MM.1S (cell line): ENCODE data around the gene AKR1C1.
"Not testable (repeated sequence)": the region's sequence is repeated elsewhere in the genome, so short reads cannot be mapped to it uniquely, and the experiment has no call there.

Experiments
- DNase-seq: peaks from one replicate; pipeline ENCODE4 v3.0.0-alpha.2; 2015
- H2AFZ ChIP-seq: fragments of 300-600 bp; sonication (generic); 2 replicates; pipeline ENCODE4 v1.6.0; 2016; ENCODE audit warnings: antibody characterized with exemption, low read length
- H3F3A ChIP-seq: fragments of 300-600 bp; sonication (generic); 2 replicates; pipeline ENCODE4 v1.6.1; 2016; ENCODE audit warnings: mild to moderate bottlenecking, antibody characterized with exemption, low read length, moderate library complexity, mixed read lengths; ENCODE audit not compliant: insufficient read depth
- H3K27ac ChIP-seq: fragments of 300-600 bp; sonication (generic); 2 replicates; pipeline ENCODE4 v1.5.1; 2016; ENCODE audit warnings: mild to moderate bottlenecking, low read length
- H3K27me3 ChIP-seq: fragments of 300-600 bp; sonication (generic); replicated peaks from 2 replicates; pipeline ENCODE4 v1.6.0; 2016; ENCODE audit warnings: low read length; ENCODE audit not compliant: insufficient read depth
- H3K36me3 ChIP-seq: fragments of 300-600 bp; sonication (generic); replicated peaks from 2 replicates; pipeline ENCODE4 v1.6.1; 2016; ENCODE audit warnings: mild to moderate bottlenecking, low read length, mixed read lengths; ENCODE audit not compliant: insufficient read depth
- H3K4me1 ChIP-seq: fragments of 300-600 bp; sonication (generic); 2 replicates; pipeline ENCODE4 v1.6.1; 2016; ENCODE audit warnings: low read length, mixed read lengths
- H3K4me2 ChIP-seq: fragments of 300-600 bp; sonication (generic); 2 replicates; pipeline ENCODE4 v1.6.0; 2016; ENCODE audit warnings: low read depth, low read length
- H3K4me3 ChIP-seq: fragments of 300-600 bp; sonication (generic); 2 replicates; pipeline ENCODE4 v1.5.1; 2016; ENCODE audit warnings: low read length, mixed read lengths
- H3K79me2 ChIP-seq: fragments of 300-600 bp; sonication (generic); 2 replicates; pipeline ENCODE4 v1.6.1; 2016; ENCODE audit warnings: mixed run types, low read length, mixed read lengths
- H3K9ac ChIP-seq: fragments of 300-600 bp; sonication (generic); 2 replicates; pipeline ENCODE4 v1.6.1; 2016; ENCODE audit warnings: low read length, mixed read lengths
- H3K9me2 ChIP-seq: fragments of 300-600 bp; sonication (generic); replicated peaks from 2 replicates; pipeline ENCODE4 v1.6.1; 2016; ENCODE audit warnings: mild to moderate bottlenecking, low read length, mixed read lengths; ENCODE audit not compliant: insufficient read depth
- H3K9me3 ChIP-seq: fragments of 300-600 bp; sonication (generic); replicated peaks from 2 replicates; pipeline ENCODE4 v1.6.1; 2016; ENCODE audit warnings: mild to moderate bottlenecking, low read length, mixed read lengths; ENCODE audit not compliant: insufficient read depth
- H4K20me1 ChIP-seq: fragments of 300-600 bp; sonication (generic); 2 replicates; pipeline ENCODE4 v1.6.1; 2016; ENCODE audit warnings: mild to moderate bottlenecking, low read length, moderate library complexity, mixed read lengths; ENCODE audit not compliant: insufficient read depth

Gene AKR1C1

DNA sequence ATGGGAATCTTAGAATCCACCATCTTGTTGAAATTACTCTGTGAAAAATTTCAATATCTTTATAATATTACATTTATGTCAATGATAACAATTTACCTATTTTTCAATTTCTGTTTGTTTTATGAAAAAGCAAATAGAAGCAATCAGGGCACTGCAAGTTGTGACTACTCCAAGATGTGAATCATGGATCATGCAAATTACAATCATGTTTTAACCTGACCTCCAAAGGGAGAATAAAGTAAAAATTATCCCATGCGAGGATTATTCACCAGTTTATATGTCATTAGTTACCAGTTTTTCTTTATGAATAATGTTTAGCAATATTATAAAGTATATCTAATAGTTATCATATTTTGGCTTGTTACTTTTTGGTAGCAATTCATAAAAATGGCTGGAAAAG is 907 bp upstream of the AKR1C1 start:
- H3K27ac ChIP-seq, H3K4me1 ChIP-seq, H3K9me2 ChIP-seq, H3K27me3 ChIP-seq, H2AFZ ChIP-seq, H3F3A ChIP-seq, H3K4me3 ChIP-seq, H3K9me3 ChIP-seq, H4K20me1 ChIP-seq, H3K36me3 ChIP-seq, H3K4me2 ChIP-seq, H3K79me2 ChIP-seq, H3K9ac ChIP-seq, DNase-seq: not testable (repeated sequence)

DNA sequence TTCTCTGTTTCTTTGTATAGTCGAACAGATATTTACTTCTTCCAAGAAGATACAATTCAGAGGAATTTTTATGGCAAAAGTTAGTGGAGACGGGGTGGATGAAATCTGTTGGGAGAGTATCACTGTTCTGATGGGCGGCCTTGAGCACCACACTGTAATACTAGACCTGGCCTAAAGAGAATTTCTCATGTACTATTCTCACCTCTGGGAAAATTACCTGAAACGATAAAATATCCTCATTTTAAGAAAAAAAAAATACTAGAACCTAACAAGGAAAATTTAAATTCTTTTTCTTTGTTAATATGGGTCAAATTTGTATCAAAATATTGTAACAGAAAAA is 570 bp downstream of the AKR1C1 start:
- not testable (repeated sequence) for H3K4me3 ChIP-seq, H3F3A ChIP-seq, H3K27ac ChIP-seq, H3K9me3 ChIP-seq, H3K27me3 ChIP-seq, H4K20me1 ChIP-seq, H3K4me2 ChIP-seq, H3K9ac ChIP-seq, H3K79me2 ChIP-seq, H2AFZ ChIP-seq, H3K4me1 ChIP-seq, DNase-seq, H3K36me3 ChIP-seq, H3K9me2 ChIP-seq

DNA sequence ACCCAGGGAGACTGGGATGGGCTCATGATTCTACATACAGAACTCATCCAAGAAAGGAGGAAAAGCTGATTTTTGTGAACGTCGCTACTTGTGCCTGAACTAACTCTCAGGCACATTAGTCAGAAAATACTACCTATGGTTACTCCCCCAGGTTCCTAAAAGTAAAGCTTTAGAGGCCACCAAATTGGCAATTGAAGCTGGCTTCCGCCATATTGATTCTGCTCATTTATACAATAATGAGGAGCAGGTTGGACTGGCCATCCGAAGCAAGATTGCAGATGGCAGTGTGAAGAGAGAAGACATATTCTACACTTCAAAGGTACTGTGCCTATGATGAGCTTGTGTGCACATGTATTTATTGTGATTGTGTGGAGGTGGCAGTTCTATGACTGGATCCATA is 2.5 kb downstream of the AKR1C1 start:
- H3K27ac ChIP-seq, H3K9me3 ChIP-seq: not testable (repeated sequence)

DNA sequence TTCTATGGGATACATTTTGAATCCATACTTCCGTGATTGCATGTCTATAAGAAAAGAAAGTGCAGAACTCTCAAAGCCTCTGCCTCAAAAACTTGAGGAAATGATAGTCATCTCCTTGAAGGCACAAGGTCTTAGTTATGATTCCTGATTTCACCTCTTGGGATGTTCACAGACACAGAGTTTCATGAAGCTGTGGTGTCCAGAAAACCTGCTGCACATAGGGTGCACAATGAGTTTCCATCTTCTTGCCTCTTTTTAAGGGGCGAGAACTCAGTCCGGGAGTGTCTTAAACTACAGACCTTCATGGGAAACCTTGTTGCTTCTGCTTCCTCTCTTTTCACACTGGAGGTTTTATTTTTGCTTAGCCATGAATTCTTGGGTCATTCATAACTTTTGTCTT is 4.0 kb downstream of the AKR1C1 start:
- not testable (repeated sequence) for H3K9me3 ChIP-seq, H3K36me3 ChIP-seq

More for the DNA sequence above, 2.5 kb downstream of the AKR1C1 start:
- H3K27me3 ChIP-seq, H3K79me2 ChIP-seq, H4K20me1 ChIP-seq, H3K4me1 ChIP-seq, H3K9me2 ChIP-seq, H3F3A ChIP-seq, H3K4me2 ChIP-seq, DNase-seq, H3K36me3 ChIP-seq, H3K9ac ChIP-seq, H2AFZ ChIP-seq, H3K4me3 ChIP-seq: not testable (repeated sequence)

DNA sequence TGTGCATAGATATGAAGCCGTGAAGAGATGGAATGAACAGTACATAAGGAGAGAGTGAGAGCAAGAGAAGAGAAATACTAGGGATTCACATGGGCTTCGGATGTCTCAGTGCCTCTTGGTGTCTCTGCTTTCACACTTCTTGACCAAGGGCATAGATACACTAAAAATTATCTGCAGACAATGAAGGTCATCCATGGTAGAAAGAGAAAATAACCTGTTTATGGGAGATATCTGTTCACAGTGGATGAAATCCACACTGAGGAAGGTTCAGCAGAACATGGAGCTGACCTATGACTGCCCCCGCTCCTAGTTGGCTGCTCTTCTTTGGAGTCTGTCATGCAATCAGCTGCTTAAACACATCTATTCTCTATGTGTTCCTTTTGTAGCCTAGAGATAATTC is 6.1 kb downstream of the AKR1C1 start:
- H3K9me2 ChIP-seq, H3K27me3 ChIP-seq, H2AFZ ChIP-seq, DNase-seq, H3K79me2 ChIP-seq, H3K36me3 ChIP-seq, H3K4me3 ChIP-seq, H3F3A ChIP-seq, H4K20me1 ChIP-seq, H3K4me1 ChIP-seq, H3K9me3 ChIP-seq, H3K27ac ChIP-seq, H3K4me2 ChIP-seq, H3K9ac ChIP-seq: not testable (repeated sequence)

More for the DNA sequence above, 4.0 kb downstream of the AKR1C1 start:
- not testable (repeated sequence) for H3K9me2 ChIP-seq, H3K9ac ChIP-seq, H2AFZ ChIP-seq, H3K27ac ChIP-seq, H3F3A ChIP-seq, H3K4me1 ChIP-seq, H3K79me2 ChIP-seq, DNase-seq, H3K4me3 ChIP-seq, H3K4me2 ChIP-seq, H3K27me3 ChIP-seq, H4K20me1 ChIP-seq

DNA sequence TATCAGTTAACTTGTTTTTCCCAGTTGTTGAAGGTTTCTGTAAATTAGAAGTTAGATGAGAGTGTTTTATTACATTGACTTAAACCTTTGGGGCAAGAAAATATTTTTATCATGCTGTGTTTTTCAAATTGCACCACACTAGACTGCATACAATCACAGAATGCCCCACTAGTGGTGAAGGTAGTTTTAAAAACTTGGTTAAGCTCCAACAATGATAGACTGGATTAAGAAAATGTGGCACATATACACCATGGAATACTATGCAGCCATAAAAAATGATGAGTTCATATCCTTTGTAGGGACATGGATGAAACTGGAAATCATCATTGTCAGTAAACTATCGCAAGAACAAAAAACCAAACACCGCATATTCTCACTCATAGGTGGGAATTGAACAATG is 7.1 kb downstream of the AKR1C1 start:
- not testable (repeated sequence) for H3K9me2 ChIP-seq, H4K20me1 ChIP-seq, H3K4me2 ChIP-seq, H3K27ac ChIP-seq, H3K4me1 ChIP-seq, H3K9ac ChIP-seq, H3K27me3 ChIP-seq, H3K79me2 ChIP-seq, H3K4me3 ChIP-seq, H3K9me3 ChIP-seq, H3K36me3 ChIP-seq, DNase-seq, H3F3A ChIP-seq, H2AFZ ChIP-seq

DNA sequence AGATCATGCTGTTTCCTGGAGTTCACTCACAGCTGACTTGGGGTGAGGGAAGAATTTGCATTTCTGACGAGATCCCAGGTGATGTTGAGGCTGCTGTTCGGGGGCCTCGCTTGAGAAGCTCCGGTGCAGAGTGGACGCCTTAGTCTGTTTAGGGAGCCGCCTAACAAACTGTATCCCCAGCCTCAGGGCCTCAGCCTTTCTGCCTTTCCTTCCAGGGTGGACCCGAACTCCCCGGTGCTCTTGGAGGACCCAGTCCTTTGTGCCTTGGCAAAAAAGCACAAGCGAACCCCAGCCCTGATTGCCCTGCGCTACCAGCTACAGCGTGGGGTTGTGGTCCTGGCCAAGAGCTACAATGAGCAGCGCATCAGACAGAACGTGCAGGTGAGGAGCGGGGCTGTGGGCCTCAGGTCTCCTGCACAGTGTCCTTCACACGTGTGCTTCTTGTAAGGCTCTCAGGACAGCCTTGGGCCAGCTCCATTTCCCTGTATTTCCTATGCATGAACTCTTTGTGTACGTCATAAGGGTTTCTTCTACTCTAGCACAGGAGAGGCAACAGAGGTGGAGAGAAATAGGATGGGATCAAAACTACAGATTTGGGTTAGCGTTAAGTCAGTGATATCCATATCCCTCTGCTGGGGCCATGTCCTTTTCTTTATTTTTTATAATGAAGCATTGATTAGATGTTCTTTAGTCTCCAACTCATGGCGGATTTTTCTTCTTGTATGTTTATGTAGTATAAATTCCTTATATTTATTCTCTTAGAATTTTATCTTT is 9.3 kb downstream of the AKR1C1 start:
- H3K9me2 ChIP-seq, H3F3A ChIP-seq, DNase-seq, H4K20me1 ChIP-seq, H2AFZ ChIP-seq, H3K27ac ChIP-seq, H3K4me1 ChIP-seq, H3K9ac ChIP-seq, H3K4me2 ChIP-seq, H3K27me3 ChIP-seq, H3K4me3 ChIP-seq, H3K79me2 ChIP-seq, H3K36me3 ChIP-seq, H3K9me3 ChIP-seq: not testable (repeated sequence)

DNA sequence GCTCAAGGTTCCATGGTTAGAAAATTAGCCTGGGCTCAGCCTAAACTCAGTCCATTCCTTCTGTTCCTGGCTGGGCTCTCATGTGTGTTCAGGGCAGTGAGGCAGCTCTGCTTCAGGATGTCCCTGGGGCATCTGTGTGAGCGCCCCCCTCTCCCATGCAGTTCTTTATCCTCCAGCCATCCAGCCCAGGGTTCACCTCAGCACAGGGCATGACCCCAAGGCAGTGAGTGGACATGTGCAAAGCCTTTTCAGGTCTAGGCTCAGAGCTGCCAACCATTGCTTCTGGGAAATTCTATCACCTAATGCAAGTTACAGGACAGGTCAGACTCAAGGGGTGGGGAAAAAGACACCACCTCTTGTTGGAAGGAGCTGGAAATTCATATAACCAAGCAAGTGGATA is 10.1 kb downstream of the AKR1C1 start:
- not testable (repeated sequence) for H3K9me2 ChIP-seq, H2AFZ ChIP-seq, H3K4me2 ChIP-seq, DNase-seq, H3F3A ChIP-seq, H3K27ac ChIP-seq, H3K9me3 ChIP-seq, H3K36me3 ChIP-seq, H3K9ac ChIP-seq, H3K4me3 ChIP-seq, H3K79me2 ChIP-seq, H4K20me1 ChIP-seq, H3K4me1 ChIP-seq, H3K27me3 ChIP-seq
